NCI-H146 treated with DMSO at 0.1 percent for 48 hours (cell line): ENCODE data around the gene MAST3.

ENCODE experiments used
- DNase-seq: peaks from one replicate; lab custom pipeline; 2025; ENCODE audit not compliant: unreplicated experiment; lab: John Stamatoyannopoulos, UW

The MAST3 gene

GRCh38 chr19:18110609-18111232 lies 13.1 kb downstream of the MAST3 start:
- DNase-seq, result no peak

GRCh38 chr19:18112989-18113478 lies 15.5 kb downstream of the MAST3 start:
- peak; percentile 58 for DNase-seq

DNA sequence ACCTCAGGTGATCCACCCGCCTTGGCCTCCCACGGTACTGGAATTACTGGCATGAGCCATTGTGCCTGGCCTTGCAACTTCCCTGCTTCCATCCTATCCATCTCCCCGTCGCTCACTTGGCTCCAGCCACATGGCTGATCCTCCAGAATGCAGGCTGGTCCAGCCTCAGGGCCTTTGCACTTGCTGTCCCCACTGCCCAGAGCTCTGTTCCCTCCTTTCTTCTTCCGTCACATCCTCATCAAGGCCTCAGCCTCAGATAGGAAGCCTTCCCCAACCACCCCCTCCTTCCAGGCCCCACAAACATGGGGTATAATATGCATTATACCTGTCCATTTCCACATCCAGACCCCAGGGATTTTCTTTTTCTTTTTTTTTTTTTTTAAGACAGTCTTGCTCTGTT lies 16.2 kb downstream of the MAST3 start:
- DNase-seq, result no peak

GRCh38 chr19:18114483-18114882 lies 16.9 kb downstream of the MAST3 start:
- no peak for DNase-seq

DNA sequence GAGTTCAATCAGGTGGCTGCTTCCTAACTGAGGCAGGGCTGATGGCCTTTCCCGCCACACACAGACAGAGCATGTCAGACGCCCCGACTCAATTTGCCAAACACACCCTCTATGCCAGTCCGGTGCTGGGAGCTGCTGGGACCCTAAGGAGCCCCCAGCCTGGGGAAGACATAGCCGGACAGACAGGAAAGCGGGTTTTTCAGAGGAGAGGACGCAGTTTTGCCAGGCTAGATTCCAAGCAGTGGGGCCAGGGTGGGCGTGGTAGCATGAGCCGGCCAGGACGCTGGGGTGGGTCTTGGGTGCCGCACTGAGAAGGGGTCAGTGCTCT lies 19.8 kb downstream of the MAST3 start:
- no peak for DNase-seq

DNA sequence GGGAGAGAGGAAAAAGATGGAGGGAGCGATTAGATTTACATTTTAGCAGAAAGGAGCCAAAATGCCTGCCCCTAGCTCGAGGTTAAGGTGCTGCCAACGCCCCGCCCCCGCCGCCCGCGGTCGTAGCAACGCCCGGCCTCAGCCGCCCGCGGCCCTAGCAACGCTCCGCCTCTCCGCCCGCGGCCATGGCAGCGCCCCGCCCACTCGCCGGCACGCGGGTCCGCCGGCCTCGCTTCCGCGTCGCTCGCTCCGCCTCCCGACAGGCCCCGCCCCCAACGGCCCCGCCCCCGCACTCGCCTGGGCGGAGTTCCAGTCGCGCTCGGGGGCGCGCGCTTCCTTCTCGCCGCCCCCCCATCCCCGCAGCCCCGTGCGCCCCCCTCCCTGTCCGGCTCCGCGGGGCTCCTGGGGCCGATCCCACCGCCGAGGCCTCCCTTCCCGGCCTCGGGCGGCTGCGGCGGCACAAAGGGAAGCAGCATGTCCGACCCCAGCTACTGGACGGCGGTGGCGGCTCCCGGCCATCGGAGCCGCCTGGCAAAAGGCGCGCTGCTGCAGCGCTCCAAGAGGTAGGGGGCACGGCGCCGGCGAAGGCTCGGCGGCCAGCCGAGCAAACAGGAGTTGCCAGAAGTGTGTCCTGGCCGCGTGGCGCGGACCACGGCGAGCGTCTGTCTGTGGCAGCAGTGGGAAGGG lies 20.3 kb downstream of the MAST3 start:
- DNase-seq, result peak; percentile 63

GRCh38 chr19:18118420-18119012 lies 20.9 kb downstream of the MAST3 start:
- no peak for DNase-seq

DNA sequence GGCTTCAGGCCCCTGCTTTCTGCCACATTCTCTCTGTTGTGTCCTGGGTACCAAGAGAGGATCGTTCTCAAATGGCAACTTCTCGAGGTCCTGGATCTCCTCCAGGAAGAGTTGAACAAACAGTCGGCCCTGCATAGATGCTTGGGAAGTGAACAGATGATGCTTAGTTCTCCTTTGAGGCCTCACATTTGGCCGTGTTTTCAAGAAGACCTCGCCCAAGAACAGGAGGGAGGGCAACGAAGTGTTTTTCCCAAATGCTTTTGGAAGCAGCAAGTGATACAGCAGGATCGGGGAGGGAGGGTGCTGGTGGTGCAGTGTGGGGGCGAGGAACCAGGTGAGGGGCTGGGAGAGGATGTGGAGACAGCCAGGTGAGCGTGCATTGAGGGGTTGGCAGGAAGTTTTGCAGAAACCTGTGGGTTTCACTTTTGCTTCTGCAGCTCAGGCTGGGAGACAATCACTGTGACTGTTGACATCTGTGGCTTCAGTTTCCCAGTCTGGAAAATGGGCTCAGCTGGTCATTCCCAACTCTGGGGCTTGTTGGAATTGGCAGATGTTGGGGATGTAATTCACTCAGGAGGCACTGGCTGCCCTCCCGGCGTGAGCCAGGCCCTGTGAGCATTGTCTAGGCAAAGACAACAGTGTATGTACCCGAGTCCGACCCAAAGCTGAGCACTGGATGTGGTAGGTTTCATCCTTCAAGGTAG lies 21.6 kb downstream of the MAST3 start:
- no peak for DNase-seq

- DNase-seq, result no peak
Measured at GRCh38 chr19:18119717-18120105, 22.1 kb downstream of the MAST3 start.

DNA sequence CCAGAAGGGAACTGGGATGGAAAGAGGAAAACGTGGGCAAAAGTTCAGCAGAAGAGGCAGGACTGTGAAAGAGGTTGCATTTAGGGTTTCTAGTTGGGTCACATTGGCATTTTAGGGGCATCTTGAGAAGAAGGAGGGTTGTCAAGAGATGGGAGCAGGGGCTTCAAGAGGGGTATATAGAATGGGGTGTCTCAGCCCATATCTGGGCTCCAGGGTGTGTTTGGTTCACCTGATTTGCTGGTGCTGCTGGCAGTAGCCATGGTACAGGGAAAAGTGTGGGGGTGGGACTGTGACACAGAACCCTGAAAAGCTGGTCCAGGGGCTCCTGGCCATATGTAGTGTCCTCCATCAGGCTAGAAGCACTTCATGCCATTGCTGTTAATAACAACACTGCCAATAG lies 22.5 kb downstream of the MAST3 start:
- DNase-seq, result no peak

- no peak for DNase-seq
Measured at GRCh38 chr19:18121166-18121565, 23.6 kb downstream of the MAST3 start.

GRCh38 chr19:18122424-18122823 lies 24.8 kb downstream of the MAST3 start:
- no peak for DNase-seq

DNA sequence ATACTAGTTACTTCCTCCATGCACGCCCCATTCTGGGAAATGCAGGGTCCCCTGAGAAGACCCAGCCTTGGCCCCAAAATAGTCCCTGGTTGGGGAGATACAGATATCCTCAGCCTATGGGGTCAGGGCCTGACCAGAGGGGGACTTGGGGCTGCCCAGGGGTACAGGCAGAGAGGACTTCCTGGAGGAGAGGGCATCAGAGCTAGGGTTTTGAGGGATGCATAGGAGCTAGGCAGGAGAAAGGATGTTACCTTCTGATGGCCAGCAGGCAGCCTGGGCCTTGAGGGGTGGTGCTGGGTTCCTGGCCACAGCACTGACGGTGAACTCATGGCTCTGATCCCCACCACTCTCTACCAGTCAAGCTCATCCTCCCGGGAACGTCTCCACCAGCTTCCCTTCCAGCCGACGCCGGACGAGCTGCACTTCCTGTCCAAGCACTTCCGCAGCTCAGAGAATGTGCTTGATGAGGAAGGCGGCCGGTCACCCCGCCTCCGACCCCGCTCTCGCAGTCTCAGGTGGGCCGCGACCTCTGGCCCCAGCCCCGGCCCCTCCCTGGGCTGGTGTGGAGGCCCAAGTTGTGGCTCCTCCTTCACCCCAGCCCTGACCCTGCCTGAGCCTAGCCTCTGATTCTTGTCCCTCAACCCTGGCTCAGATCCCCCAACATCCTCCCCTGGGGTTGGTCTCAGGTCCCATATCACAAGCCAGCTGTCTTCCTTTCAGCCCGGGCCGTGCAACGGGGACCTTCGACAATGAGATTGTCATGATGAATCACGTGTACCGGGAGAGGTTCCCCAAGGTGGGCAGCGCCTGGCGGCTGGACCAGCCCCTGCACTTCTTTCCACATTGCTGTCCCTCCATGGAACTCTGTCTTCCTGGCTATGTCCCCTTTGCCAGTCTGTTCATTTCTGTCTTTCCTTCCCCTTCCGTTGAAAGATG lies 25.6 kb downstream of the MAST3 start:
- no peak for DNase-seq

DNA sequence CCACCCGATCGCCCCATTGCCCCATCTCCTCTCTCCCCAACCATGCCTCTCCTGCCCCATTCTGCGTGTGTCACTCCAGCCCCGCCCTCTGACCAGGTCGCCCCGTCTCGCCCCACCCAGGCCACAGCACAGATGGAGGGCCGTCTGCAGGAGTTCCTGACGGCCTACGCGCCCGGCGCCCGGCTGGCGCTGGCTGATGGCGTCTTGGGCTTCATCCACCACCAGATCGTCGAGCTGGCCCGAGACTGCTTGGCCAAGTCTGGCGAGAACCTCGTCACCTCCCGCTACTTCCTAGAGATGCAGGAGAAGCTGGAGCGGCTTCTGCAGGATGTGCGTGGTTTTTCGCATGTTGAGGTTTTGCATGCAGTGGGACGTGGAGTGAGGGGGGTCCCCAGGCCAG lies 26.2 kb downstream of the MAST3 start:
- DNase-seq, result no peak

DNA sequence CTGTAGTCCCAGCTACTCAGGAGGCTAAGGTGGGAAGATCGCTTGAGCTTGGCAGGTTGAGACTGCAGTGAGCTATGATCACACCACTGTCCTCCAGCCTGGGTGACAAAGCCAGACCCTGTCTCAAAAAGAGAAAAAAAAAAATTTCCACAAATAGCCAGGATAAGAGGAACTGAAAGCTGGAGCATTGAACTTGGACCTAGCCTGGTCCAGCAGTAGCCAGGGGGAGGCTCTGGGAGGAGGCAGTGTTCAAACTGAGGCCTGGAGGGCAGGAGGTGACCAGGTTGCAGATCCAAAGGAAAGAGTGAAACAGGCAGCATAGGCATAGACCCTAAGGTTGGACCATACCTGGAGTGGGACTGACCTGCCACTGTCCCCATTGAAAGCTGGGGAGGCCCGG lies 28.5 kb downstream of the MAST3 start:
- no peak for DNase-seq

GRCh38 chr19:18128044-18128443 lies 30.5 kb downstream of the MAST3 start:
- no peak for DNase-seq

DNA sequence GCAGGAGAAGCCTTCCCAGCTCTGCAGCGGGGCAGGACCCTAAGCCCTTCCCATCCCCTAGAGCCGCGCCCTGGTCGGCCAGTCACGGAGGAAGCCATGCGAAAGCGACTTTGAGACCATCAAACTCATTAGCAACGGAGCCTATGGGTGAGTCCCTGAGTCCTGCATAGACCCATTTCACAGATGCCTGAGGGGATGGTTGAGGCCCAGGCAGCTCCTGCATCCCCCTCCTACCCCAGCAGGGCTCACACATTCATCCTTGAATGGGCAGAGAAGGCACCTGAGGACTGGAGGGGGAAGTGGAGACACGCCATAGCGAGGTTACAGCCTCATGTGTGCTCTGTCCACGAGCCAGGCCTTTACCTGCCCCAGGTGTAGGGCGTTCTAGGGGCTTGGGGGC lies 31.2 kb downstream of the MAST3 start:
- no peak for DNase-seq

DNA sequence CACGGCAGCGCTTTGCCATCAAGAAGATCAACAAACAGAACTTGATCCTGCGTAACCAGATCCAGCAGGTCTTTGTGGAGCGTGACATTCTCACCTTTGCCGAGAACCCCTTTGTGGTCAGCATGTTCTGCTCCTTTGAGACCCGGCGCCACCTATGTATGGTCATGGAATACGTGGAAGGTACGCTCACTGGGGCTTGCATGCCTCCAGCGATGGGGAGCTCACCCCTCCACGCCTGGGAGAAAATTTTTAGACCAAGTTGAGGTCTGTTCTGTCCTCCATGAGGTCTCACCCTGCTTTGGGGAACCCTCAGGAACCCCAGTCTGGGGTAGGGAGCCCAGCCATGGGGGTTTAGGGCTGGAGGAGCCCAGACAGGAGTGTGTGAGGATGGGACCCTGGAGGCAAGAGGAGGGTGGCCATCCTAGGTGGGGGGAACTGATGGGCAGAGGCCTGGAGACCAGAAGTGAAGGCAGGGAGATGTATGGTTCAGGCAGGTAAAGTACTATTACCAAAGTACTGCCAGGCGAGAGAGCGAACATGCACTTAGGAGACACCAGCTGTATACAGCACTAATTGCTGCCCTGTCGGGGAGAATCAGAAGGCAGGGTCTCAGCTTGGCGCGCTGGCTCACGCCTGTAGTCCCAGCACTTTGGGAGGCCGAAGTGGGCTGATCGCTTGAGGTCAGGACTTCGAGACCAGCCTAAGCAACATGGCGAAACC lies 33.1 kb downstream of the MAST3 start:
- DNase-seq, result no peak

DNA sequence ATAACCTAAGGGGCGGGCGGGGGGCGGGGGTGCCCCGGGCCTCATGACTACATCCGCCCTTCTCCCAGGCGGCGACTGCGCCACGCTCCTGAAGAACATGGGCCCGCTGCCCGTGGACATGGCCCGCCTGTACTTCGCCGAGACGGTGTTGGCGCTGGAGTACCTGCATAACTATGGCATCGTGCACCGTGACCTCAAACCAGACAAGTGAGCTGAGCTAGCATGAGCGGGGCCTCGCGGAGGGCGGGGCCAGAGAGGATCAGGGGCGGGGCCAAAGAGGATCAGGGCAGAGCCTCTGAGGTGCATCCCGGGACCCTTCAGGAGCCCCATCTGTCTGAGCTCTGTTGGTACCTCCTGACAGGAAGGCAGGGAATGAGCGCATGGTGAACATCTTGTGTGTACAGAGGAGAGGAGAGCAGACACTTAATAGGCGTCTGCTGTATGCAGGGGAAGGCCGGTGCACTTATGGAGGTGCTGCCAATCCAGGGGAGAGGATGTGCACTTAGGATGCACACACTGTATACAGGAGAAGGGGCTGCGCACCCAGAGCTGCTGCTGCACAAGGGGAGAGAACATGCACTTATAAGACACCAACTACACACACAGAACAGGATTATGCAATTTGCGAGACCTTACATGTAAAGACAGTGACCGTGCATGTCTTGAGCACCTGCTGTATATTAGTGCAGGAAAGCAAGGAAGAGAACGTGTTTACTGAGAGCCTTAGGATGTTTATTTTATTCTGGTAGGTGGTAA lies 34.4 kb downstream of the MAST3 start:
- no peak for DNase-seq
